GM10248 (cell line): ENCODE results near the gene FIP1L1.

ENCODE experiments used
- CTCF ChIA-PET: fragments of 300-600 bp; sonication (Branson Sonifier 250); formaldehyde crosslinking; extraction: SDS; loops from one replicate; lab custom pipeline; 2021; ENCODE audit warnings: antibody characterized with exemption; lab: Yijun Ruan, JAX
- POLR2A ChIA-PET: fragments of 350-650 bp; sonication (Branson Sonifier 250); formaldehyde crosslinking; extraction: SDS; loops from one replicate; lab custom pipeline; 2020; ENCODE audit warnings: antibody characterized with exemption; lab: Yijun Ruan, JAX
- DNase-seq: peaks from one replicate; pipeline ENCODE4 v3.0.0; 2012; ENCODE audit errors: extremely low spot score
- CTCF ChIP-seq: IDR thresholded peaks from 2 replicates; pipeline ENCODE4 v1.5.1; 2012; ENCODE audit warnings: mild to moderate bottlenecking, low read depth; ENCODE audit errors: extremely low read depth, missing control alignments, control extremely low read depth

The FIP1L1 gene

DNA sequence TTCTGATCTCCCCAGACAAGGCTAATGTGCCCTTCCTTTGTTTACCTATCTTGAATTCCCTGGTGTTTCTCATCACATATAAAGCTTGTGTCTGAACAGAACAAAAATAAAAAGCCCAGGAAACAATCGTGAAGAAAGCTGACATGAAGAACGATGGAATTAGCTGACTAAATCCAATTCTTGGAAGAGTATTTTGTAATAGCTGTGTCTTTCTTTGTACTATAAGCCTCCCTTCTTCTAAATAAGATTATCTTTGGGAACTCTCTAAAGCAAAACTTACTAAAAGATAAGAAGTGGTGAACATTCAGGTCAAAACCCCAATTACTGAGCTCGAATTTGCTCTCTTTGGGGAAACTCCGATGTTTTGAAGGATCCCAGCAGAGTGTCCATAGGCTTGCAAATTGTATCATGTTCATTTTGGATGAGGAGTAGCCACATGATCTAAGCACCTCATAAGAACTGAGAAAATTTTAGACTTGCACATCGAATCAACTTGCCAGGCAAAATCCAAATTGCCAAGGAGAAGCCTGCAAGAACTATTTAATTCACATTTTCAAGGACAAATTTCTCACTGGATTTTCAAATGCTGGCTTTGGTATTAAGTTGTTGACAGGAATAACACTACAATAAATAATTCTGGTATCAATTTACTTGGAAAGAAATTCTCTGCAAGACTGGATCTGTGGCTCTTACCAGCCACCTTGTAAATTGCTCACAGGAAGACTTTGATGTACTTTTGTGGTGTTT lies 107.6 kb downstream of the FIP1L1 start:
- TF ChIP-seq CTCF = no peak
- ChIA-PET POLR2A (no interaction called here), CTCF (interaction anchor here (1.0 to 1.7 kb wide), 3 partner anchors 10 to 749 kb away, joined by 3 to 5 read pairs (median 5); no protein-coding TSS in a partner anchor)
- no peak for DNase-seq

DNA sequence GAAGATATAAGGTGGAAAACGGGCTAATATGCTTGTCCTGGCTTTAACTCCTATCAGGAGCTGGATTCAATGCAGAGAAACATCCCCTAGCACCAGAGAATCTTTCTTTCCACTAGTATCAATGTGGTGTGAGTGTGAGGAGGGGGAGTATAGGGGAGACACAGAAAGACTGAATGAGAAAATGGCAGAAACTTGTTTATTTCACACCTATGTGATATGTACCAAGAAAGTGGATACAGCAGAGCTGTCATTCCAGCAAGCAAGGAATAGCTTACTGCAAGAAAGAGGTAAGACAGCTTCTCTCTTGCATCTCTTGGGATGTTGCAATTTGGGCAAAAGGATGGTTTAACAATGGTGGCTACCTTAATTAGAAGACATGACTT lies 108.2 kb downstream of the FIP1L1 start:
- DNase-seq = no peak
- no peak for TF ChIP-seq CTCF
- CTCF ChIA-PET = interaction anchor here (1.0 to 1.7 kb wide), 3 partner anchors 10 to 748 kb away, joined by 3 to 5 read pairs (median 5); no protein-coding TSS in a partner anchor
- POLR2A ChIA-PET = no interaction called here

- DNase-seq = no peak
- TF ChIP-seq CTCF = no peak
- ChIA-PET POLR2A (no interaction called here), CTCF (no interaction called here)
These were observed 110.3 kb downstream of the FIP1L1 start for GRCh38 chr4:53487766-53488165.

DNA sequence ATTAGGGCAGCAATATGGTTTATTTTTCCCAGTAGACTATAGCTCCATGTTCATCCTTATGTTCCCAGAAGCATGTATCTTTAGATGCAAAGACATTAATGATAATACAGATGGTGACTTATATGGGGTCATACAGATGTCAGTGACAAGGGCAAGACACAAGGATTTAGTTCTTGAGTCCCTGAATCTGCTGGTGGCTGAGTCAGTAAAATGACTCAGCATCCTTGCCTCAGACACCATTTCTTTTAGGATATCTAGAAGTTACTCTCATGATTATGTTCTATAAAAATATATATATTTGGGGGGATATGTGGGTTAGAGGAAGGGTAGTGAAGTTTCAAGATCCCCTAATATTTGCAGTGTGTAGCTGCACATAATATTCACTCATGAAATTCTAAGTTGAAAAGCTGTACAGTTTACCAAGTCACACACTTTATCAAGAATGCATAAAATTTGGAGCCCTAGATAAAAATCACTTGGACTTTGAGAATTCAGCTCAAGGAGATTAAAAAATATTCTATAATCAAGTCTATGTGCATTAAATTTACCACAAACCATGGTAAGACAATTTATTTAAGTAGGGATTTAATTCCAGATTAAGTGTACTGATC lies 111.9 kb downstream of the FIP1L1 start:
- no peak for TF ChIP-seq CTCF
- no peak for DNase-seq
- ChIA-PET POLR2A (no interaction called here), CTCF (interaction anchor here (0.7 to 2.7 kb wide), 6 partner anchors 8 to 315 kb away, joined by 3 to 14 read pairs (median 6); no protein-coding TSS in a partner anchor)

GRCh38 chr4:53490161-53490956 lies 112.9 kb downstream of the FIP1L1 start:
- POLR2A ChIA-PET = no interaction called here
- no peak for TF ChIP-seq CTCF
- CTCF ChIA-PET = interaction anchor here (0.7 to 2.7 kb wide), 6 partner anchors 10 to 314 kb away, joined by 3 to 14 read pairs (median 7); no protein-coding TSS in a partner anchor
- no peak for DNase-seq

GRCh38 chr4:53490965-53491622 lies 113.7 kb downstream of the FIP1L1 start:
- POLR2A ChIA-PET = no interaction called here
- peak; percentile 35 for TF ChIP-seq CTCF
- DNase-seq = peak; percentile 24
- CTCF ChIA-PET = interaction anchor here (1.1 to 2.7 kb wide), 8 partner anchors 9 to 314 kb away, joined by 3 to 14 read pairs (median 6); no protein-coding TSS in a partner anchor
